Thoracic aorta (tissue), 2 donors: ENCODE data around the gene GPSM1. TPM values are rescaled to one million over a fixed set of nuclear protein-coding genes. Genes with fewer than 3 reads are reported as not detected.

Source experiments
- ATAC-seq: fragments of 150-250 bp; one replicate; pipeline ENCODE4 v1.8.0; 2017; ENCODE audit warnings: low read depth; ENCODE audit not compliant: insufficient number of reproducible peaks, low FRiP score
- DNase-seq: peaks from one replicate; pipeline ENCODE4 v3.0.0-alpha.2; 2020; ENCODE audit warnings: low spot score
- H3K27ac ChIP-seq, 2 donors: fragments of 200-600 bp; sonication (generic); 1 replicate in 1 of 2; 2 replicates in 1 of 2; pipeline ENCODE4 v1.5.1; 2016; ENCODE audit warnings: mild to moderate bottlenecking in 2 of 2, moderate library complexity in 2 of 2
- H3K27me3 ChIP-seq: fragments of 200-600 bp; sonication (generic); replicated peaks from 2 replicates; pipeline ENCODE4 v1.6.0; 2016; ENCODE audit warnings: mild to moderate bottlenecking; ENCODE audit not compliant: insufficient read depth
- H3K36me3 ChIP-seq: fragments of 200-600 bp; sonication (generic); one replicate; pipeline ENCODE4 v1.5.1; 2016
- H3K4me1 ChIP-seq, 2 donors: fragments of 200-600 bp; sonication (generic); 1 replicate in 1 of 2; 2 replicates in 1 of 2; pipeline versions ENCODE4 v1.5.1 to v1.6.0; 2016; ENCODE audit warnings: low read depth in 2 of 2, mild to moderate bottlenecking in 1 of 2; ENCODE audit not compliant: control insufficient read depth in 1 of 2
- H3K4me3 ChIP-seq: fragments of 200-600 bp; sonication (generic); 2 replicates; pipeline ENCODE4 v1.5.1; 2016; ENCODE audit warnings: mild to moderate bottlenecking
- H3K9me3 ChIP-seq: fragments of 200-600 bp; sonication (generic); 2 replicates; pipeline ENCODE4 v1.5.1; 2016
- total RNA-seq, 2 donors: library from RNA; depleted of rRNA; stranded (reverse); fragments of >200 nt; gene quantifications; one replicate each; pipeline versions ENCODE4 v1.1.0 to v1.2.3, GENCODE V29; 2016
- TF ChIP-seq, protein P1 (sequence below): fragments of 200-600 bp; sonication (generic); IDR thresholded peaks from one replicate; pipeline ENCODE4 v1.5.1; 2019; ENCODE audit warnings: antibody characterized with exemption

Gene GPSM1
- total RNA-seq, 2 donors from 2014 or later: 29.2 to 33.6 TPM

DNA sequence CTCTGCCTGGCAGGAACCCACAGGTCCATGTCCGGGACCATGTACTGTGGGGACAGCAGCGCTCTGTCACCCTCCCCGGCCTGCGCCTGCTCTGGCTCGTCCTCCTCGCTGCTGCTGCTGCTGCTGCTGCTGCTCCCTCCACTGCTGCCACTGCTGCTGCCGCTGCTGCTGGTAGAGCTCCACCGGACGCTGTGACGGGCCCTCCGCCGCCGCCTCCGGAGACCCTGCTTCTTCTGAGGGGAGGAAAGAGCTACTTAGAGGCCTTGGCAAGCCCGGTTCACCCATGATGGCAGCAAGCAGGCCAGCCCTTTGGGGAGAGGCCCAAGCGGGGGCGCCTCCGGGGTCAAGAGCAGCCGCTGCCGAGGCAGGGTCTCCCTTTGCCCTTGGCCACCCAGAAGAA, 56.1 kb downstream of the GPSM1 start:
- DNase-seq: no peak
- TF ChIP-seq, protein P1, sequence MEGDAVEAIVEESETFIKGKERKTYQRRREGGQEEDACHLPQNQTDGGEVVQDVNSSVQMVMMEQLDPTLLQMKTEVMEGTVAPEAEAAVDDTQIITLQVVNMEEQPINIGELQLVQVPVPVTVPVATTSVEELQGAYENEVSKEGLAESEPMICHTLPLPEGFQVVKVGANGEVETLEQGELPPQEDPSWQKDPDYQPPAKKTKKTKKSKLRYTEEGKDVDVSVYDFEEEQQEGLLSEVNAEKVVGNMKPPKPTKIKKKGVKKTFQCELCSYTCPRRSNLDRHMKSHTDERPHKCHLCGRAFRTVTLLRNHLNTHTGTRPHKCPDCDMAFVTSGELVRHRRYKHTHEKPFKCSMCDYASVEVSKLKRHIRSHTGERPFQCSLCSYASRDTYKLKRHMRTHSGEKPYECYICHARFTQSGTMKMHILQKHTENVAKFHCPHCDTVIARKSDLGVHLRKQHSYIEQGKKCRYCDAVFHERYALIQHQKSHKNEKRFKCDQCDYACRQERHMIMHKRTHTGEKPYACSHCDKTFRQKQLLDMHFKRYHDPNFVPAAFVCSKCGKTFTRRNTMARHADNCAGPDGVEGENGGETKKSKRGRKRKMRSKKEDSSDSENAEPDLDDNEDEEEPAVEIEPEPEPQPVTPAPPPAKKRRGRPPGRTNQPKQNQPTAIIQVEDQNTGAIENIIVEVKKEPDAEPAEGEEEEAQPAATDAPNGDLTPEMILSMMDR: no peak
- Histone ChIP-seq H3K27me3 (no peaks in the 10 kb centered on the region), H3K9me3 (no peaks in the 10 kb centered on the region), H3K27ac (no peak overlapping the region), H3K4me3 (no peak overlapping the region), H3K36me3 (peaks cover 30% of the 10 kb centered on the region), H3K4me1 (no peaks in the 10 kb centered on the region)
- no peak for ATAC-seq

DNA sequence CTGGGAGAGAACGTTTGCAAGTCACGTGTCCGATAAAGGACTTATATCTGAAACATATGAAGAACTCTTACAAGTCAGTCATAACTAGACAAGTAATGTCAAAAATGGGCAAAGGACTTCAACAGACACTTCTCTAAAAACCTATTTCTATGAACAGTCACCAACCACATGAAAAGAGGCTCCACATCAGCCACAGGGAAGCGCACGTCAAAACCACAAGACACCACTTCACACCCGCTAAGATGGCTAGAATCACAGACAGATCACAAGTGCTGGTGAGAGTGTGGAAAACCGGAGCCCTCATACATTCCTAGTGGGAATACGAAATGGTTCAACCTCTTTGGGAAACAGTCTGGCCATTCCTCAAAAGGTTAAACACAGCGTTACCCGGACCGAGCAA, 57.7 kb downstream of the GPSM1 start:
- Histone ChIP-seq H3K4me1 (no peaks in the 10 kb centered on the region), H3K4me3 (no peak overlapping the region), H3K27ac (no peak overlapping the region), H3K36me3 (peaks cover 40% of the 10 kb centered on the region), H3K27me3 (no peaks in the 10 kb centered on the region), H3K9me3 (no peaks in the 10 kb centered on the region)
- TF ChIP-seq, protein P1: no peak
- no peak for DNase-seq
- no peak for ATAC-seq

DNA sequence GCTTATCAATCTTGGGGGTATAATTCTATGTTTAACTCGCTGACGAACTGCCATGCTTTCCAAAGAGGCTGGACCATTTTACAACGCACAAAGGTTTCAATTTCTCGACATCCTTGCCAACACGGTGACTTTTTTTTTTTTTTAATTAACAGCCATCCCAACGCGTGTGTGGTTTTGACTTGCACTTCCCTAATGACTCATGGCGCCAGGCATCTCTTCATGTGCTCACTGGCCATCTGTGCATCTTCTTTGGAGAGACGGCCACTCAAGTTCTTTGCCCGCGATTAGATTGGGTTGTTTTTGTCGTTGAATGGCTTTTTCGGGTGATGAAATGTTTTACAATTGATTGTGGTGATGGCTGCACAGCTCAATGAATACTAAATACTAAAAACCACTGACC, 58.7 kb downstream of the GPSM1 start:
- H3K27me3 ChIP-seq: no peaks in the 10 kb centered on the region
- no peaks in the 10 kb centered on the region for H3K4me1 ChIP-seq
- ATAC-seq: no peak
- H3K9me3 ChIP-seq: no peaks in the 10 kb centered on the region
- TF ChIP-seq, protein P1: no peak
- no peak overlapping the region for H3K4me3 ChIP-seq
- peaks cover 39% of the 10 kb centered on the region for H3K36me3 ChIP-seq
- no peak for DNase-seq
- H3K27ac ChIP-seq: no peak overlapping the region

DNA sequence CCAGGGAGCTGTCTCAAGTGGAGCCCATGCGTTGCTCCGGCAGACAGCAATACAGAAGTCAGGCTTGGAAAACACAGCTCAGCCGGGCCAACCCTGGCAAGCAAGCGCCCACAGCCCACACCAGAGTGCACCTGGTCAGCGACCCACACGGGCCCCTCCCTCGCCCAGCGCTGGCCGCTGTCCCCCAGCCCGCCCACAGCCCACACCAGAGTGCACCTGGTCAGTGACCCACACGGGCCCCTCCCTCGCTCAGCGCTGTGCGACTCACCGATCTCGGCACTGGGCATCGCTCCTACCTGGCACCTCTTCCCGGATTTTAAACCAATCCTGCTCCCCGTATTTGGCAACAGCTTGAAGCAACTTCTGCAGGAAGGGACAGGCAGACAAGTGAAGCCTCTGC, 59.9 kb downstream of the GPSM1 start:
- Histone ChIP-seq H3K27ac (no peak overlapping the region), H3K9me3 (no peaks in the 10 kb centered on the region), H3K4me1 (no peaks in the 10 kb centered on the region), H3K4me3 (no peak overlapping the region), H3K36me3 (peaks cover 38% of the 10 kb centered on the region), H3K27me3 (no peaks in the 10 kb centered on the region)
- TF ChIP-seq, protein P1: no peak
- no peak for ATAC-seq
- no peak for DNase-seq

DNA sequence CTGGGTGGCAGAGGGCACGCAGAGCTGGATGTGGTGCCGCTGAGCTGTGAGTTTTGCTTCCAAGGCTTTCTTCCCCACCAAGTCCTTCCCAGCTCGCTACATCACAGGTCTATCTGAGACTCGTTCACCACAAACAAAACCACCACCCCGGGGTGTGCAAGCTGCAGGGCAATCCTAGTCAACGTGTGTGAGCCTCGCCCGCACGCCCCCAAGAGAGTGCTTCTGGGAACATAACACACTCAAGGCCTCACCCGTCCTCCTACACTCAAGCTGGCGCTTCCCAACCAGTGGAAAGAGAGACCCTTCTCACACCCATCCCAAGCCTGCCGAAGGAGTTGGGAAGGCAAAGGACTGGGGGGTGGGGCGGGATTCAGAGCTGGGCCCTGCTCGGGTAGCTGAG, 62.1 kb downstream of the GPSM1 start:
- DNase-seq (no peak), ATAC-seq (no peak)
- H3K4me3 ChIP-seq: no peak overlapping the region
- no peaks in the 10 kb centered on the region for H3K4me1 ChIP-seq
- H3K36me3 ChIP-seq: peaks cover 42% of the 10 kb centered on the region
- H3K27ac ChIP-seq: no peak overlapping the region
- no peaks in the 10 kb centered on the region for H3K9me3 ChIP-seq
- TF ChIP-seq, protein P1: no peak
- H3K27me3 ChIP-seq: no peaks in the 10 kb centered on the region
